Measurements from ENCODE around the gene GNB1L. TPM values are rescaled to one million over a fixed set of nuclear protein-coding genes. Genes with fewer than 3 reads are reported as not detected.

GNB1L gene
- total and polyA plus RNA-seq, 9 of the 15 experiments (the other 6 are each of a cell fraction or from before 2014, with no cell fraction given): 0.56 to 50.5 (median 10.2) TPM

- TF ChIP-seq HBP1 (CRISPR knock-in tag; IDR thresholded peaks at IDR 0.05) (no peak), LEF1 (IDR thresholded peaks at IDR 0.05) (no peak), DEAF1 (CRISPR knock-in tag; IDR thresholded peaks at IDR 0.05) (no peak), CEBPG (CRISPR knock-in tag; IDR thresholded peaks at IDR 0.05) (no peak), CEBPG (tag; conservative IDR thresholded peaks at IDR 0.05 in 1 of 2, IDR thresholded peaks at IDR 0.05 in 1 of 2) (no peak), ARID2 (IDR thresholded peaks at IDR 0.05) (no peak), FOXP1 (CRISPR knock-in tag; IDR thresholded peaks at IDR 0.05) (no peak), CHD4 (IDR thresholded peaks at IDR 0.05; ENCODE audit: insufficient read depth, insufficient replicate concordance, low read depth, low read length, poor library complexity, severe bottlenecking) (no peak), MYNN (IDR thresholded peaks at IDR 0.05) (no peak), MYNN (CRISPR knock-in tag; IDR thresholded peaks at IDR 0.05) (no peak), ILK (tag; IDR thresholded peaks at IDR 0.05; ENCODE audit: borderline replicate concordance, low read depth) (no peak), TCFL5 (CRISPR knock-in tag; conservative IDR thresholded peaks at IDR 0.05) (no peak), MCM5 (IDR thresholded peaks at IDR 0.05; ENCODE audit: low read depth) (no peak)
Observed at GRCh38 chr22:19808873-19809478, 45.7 kb downstream of the GNB1L start (continued).
